SKM-1 treated with dmso at 0.1 percent for 144 hours (cell line): ENCODE data around the gene GALNT10.

Source experiments
- DNase-seq: peaks from one replicate; lab custom pipeline; 2025; ENCODE audit not compliant: unreplicated experiment; lab: John Stamatoyannopoulos, UW

Gene GALNT10

DNA sequence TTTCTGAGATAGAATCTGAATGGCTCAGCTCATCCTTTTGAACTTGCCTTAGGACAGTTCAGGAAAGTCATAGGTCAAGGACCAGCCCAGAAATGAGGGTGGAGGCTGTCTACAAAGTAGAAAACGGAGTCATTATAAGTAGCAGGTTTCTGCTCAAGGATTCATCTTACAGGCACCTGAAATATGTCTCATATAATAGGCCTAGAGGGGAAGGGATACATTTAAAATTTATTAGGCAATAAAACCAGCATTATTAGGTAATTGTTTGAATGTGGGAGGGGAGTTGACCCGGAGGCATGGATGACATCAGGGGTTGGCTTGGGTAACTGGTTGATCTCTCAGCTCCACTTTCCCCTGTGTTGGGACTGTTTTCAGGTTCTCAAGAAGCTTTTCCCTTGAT is 11.9 kb upstream of the GALNT10 start:
- DNase-seq: no peak

DNA sequence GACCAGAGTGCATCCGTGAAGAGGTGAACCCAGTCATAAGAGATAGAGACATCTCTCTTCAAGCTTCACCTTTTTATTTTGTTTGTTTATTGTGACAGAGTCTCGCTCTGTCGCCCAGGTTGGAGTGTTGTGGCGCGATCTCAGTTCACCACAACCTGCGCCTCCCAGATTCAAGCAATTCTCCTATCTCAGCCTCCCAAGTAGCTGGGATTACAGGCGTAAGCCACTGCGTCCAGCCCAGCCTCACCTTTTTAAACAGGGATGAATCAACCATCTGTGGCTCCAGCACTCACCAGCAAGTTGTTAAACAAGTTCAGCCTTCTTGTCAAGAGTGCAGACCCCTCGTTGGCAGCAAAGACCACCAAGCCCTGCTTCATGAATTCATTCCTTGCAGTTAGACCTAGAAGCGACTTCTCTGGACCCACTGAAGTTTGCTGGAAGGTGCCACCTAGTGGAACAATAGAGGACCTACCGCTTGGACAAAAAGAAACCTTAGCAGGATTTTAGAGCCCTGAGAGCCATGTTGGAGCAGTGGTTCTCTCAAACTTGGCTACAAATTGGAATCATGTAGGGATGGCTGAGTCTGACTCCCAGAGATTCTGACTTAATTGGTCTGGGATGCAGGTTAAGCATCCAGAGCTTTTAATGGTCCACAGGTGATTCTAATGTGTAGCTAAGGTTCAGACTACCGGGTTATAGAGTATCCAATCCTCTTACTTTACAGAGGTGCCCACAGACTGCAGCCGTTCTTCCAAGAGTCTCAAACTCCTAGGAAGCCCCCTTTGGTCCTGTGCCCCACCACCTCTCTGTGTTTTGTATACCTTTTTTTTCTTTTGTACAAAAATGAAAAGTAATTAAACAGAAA is 10.5 kb upstream of the GALNT10 start:
- peak; percentile 42 for DNase-seq

DNA sequence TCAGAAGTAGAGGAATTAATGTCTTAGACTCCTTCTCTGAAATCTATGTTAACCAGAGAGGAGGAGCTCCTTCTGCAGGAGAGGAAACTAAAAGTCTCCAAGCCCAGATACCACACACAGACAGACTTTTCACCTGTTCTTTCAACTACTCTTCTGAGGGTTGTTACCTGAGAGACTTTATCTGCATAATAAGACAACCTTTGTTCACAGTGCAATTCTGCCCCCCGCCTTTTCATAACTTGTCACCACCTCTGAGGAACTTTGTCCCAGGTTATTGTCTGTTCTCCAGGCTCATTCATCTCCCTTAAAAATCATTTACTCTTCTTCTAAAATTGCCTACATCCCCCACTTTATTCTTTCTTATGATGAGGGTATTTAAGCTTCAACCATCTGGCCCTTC is 9.4 kb upstream of the GALNT10 start:
- no peak for DNase-seq

DNA sequence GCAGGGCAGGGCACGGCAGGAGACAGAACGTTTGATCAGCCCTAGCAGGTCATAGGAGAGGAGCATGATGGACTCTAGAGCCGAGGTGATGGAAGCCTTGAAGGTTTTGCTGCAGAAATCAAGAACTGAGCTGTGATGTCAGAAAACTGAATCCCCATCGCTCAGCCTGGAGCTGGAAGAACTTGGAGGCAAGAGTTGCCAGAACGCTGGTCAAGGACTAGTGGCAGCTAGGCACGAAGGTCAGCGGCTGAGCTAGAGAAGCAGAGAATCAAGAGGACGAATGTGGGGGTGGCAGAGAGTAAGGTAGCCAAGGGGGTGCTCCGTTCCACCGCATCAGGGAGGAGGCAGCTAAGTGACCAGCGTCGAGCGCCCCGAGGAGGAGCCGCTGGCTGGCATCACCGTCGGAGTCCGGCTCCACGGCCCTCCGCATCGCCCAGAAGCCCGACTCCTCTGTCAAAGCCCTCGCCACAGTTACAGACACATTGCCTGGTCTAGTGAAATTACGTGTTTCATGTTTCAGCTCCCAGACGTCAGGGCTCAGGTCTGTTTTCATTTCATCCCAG is 1.2 kb upstream of the GALNT10 start:
- no peak for DNase-seq

DNA sequence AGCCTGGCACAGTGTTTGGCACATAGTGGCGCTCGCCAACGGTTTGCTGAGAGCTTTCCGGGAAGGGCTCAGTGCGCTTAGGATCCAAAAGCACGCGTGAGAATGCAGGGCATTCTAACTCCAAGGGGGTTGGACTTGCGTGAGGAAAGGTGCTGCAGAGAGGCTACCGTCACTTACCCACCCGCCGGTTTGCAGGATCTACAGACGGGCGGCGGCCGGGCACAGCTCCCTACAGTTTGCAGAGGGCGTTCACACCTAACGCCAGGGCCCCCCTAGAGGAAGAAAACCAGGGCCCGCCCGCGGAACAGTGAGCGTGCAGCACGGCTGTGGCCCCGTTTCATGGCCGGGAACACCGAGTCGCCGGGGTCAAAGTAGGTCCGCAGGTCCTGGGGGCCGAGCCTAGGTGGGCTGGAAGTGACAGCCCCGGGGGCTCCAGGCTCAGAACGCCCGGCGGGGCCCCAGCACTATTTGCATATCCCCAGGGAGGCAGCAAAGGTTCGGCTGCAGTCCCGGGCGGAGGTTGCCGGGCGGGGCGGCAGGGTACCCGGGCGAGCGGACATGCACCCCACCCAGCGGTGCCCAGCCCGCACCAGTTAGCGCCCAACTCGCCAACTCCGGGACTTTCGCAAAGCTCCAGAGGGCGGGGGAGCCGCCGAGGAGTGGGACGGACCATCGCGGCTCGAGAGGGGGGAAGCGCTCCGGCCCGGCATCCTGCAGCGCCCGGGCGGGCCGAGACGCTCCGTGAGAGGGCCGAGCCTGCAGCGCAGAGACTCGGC is 526 bp upstream of the GALNT10 start:
- DNase-seq: peak; percentile 65

DNA sequence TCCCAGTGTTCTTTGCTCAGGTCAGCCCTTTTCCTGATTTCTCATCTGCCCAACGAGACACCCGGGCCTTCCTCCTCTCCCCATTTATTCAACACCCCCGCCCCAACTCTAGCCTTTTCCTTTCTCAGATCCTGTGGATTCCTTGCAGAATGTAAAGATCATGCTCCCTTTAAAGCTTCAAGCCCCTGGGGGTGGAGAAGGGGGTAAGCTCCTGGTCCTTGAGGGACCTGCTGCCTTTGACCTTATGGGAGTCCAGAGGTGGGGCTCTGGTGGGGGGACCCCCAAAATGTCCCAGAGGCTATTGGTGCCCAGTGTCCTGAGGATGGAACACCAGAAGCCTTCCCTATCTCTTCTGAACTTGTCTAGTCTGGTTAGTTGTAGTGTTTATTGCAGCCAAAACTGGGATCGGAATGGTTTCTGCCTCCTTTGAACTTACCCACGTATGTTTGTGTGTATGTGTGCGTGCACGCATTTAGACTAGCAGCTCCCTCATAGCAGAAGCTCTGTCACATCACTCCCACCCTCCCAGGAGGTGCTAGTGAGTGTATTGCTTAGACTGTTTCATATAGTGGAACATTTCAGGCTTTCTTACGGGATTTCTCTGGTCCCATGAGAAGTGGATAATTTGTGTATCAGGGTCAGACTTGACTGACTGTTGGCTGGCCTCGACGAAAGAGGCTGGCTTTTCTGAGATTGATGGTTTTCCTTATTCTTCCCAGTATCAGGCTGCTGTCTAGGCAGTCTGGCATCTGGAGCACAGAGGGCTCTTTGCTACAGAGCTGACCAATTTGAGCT is 1.1 kb downstream of the GALNT10 start:
- DNase-seq: no peak

DNA sequence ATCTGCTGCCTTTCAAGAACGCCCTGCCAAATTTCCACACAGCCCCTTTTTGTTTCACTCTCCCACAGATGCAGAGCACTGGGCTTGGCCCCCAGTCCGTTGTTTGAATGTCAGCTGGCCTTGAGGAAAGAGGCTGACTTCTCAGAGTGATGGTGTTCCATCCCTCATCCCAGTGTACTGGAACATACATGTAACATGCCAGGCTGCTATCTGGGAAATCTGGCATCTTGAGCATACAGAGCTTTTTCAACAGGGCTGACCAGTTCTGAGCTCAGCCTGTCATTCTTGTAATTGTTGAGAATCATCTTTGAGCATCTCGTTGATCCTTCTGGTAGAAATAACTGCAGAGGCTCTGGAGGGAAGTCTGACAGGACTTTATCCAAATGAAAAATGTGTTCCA is 2.8 kb downstream of the GALNT10 start:
- no peak for DNase-seq

DNA sequence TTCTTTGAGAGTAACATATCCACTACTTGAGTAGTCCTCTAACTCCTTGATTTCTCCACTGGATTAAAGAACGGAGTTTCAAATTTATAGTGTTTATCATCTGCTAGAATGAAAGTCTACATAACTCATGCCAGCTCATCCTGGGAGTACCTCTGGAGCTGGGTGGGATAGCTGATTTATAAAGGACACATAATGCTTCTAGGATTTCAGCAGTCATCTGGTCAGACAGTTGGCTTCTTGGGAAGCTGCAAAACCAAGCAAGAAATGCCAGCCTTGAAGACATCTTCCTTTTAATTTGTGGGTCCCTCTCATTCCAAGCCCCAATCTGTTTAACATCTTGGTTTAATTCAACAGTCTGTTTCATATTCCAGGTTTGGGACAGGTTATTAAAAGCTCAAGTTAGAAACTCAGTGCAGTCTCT is 3.2 kb downstream of the GALNT10 start:
- DNase-seq: no peak

DNA sequence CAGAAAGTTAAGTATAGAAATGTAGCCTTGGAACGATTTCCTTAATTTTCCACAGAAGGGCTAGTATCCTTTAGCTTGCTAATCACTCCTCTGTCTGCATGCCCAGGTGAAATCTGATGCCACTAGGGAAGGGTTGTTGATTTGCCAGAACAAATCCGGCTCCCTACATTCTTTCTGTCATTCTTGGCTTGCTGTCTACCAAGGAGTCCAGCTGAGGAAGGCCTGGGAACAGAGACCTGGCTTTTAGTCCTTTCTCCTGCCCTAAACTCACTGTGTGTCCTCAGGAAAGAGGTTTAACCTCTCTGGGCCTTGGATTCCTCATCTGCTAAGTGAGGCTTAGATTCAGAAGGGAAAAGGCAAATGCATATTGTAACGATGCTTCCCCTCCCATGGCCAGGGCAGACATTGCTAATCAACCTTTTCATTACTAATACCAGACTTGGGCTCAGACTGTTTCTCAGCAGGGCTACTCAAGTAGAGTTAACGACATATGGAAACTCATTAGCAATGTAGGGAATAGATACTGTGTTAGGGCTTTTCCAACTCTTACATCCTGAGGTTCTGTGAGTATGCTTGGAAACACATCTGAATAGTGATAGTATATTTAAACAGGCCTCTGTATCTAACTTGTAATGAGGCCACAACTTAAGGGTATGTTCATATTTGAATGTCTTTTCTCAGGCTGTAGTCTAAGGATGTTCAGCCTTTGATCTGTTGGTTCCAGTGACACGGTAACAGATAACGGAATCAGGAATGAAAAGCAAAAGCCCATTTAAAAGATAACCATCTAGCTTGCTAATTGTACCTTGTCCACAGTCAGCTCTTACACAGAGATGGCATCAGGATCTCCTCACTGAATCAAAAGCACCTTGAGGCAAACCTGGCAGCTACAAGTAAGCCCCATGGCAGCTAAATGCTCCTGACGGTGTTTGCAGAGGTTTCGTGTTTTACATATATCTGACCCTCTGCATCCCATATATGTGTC is 4.1 kb downstream of the GALNT10 start:
- no peak for DNase-seq

DNA sequence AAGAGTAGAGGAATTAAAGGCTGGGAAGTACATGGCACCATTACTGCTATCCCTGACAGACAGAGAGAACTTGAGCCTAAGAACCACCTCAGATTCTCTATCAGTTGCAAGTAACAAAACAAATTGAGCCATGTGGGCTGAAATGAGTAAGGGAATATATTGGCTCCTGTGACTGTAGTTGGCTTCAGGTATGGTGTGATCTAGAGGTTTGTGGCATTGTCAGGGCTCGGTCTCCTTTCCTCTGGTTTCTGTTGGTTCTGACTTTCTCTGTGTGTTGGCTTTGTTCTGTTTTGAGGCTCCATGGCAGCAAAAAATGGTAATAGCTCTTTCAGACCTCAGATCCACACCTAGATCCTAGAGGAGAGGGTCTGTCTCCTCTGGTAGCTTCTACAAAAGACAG is 5.7 kb downstream of the GALNT10 start:
- no peak for DNase-seq

DNA sequence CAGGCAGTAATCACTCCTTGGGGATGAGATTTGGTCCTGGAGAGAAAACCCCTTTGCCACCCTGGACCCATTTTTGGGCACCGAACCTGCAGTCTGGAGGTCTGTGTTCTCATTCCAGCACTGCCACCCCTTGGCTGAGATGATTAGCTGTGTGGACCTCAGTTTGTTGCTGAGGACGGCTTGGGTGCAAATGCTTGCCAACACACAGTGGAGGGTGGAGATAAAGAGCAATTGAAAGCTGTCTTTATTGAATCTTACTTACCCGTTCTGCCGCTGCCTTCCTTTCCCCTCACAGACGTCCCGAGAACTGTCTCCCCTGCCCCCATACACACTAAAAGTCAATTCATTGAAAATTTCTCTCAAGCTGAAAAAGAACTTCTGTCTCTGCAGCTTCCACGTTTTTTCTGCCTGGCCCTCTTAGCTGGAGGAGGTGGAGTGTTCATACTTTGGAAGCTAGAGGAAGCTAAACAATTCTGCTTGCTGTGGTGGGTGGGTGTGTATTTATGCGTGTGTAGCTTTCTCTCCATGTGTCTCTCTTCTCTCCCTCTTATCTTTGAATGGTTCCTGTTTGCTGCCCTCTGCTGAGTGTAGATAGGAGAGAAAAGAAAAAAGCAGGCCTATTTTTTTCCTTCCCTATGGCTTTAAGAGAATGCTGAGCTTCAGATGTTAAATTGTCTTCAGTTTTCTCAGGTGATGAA is 6.6 kb downstream of the GALNT10 start:
- peak; percentile 35 for DNase-seq

DNA sequence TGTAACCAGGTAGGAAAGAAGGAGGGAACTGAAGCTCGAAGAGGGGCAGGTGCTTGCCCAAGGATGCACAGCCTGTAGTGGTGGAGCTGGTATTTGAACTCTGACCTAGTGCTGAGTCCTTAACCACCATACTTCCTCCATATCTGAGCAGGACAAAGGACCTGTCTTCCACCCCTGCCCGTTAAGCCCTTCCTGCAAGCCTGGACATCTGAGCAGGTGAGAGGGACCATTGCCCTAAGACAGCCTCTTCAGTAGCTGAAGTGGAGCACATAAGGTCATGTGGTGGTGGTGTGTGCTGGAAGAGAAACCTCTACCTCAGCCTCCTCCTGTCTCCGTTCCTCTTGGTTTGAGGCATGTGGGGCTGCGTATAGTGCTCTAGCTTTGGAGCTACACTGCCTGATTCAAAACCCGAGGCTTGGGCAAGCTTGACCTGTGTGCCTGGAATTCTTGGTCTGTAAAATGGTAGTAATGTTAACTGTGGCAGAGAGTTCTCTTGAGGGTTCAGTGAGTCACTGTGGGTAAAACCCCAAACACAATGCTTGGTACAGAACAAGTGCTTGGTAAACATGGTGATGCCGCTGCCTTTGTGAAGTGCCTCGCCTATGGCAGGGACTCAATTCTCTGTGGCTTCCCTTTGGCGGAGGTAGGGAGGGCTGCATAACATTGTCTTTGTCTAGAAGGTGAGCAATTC is 7.4 kb downstream of the GALNT10 start:
- no peak for DNase-seq

DNA sequence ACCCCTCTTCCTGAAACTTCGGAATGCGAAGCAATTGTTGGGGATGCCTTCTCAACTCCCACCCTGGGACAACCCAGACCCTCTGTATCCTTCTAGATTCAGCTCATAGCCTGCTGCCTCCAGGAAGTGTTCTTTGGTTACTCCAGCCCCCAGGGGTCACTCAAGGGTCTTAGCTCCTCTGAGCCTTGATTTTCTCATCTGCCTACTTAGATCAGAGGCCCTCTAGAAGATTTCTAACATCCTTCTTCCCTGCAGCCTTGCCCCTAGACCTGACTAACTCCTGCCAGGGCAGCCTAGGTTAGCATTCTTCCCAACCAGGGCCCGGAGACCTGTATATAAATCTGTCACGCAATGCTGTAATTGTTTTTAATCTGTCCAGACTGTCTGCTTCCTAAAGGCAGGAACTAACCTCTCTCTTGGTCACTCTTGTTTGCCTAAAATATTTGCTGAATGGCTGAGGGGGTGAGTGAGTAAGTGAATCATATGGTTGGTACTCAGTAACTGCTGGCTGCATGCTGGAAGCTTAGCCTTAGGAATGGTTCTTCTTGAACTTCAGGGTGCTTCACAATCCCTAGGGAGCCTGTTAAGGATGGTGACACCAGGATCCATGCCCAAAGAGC is 8.2 kb downstream of the GALNT10 start:
- no peak for DNase-seq

DNA sequence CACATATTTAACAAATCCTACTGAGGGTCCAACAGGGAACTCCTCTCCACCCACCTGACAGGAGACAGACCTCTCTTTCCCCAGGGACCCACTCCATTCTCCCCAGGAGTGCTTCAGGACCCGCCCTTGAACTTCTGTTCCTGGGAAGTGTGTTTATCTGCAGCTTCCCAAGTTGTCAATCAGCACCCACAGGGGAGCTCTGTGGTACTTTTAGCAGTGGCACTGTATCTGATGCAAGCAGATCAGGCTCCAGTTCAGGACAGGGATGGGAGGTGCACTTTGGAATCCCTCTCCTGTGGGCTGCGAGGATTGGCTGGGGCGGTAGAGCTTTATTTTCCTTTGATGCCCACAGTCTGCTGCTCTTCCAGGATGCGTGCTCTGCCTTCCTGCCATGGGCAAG is 8.7 kb downstream of the GALNT10 start:
- DNase-seq: no peak

DNA sequence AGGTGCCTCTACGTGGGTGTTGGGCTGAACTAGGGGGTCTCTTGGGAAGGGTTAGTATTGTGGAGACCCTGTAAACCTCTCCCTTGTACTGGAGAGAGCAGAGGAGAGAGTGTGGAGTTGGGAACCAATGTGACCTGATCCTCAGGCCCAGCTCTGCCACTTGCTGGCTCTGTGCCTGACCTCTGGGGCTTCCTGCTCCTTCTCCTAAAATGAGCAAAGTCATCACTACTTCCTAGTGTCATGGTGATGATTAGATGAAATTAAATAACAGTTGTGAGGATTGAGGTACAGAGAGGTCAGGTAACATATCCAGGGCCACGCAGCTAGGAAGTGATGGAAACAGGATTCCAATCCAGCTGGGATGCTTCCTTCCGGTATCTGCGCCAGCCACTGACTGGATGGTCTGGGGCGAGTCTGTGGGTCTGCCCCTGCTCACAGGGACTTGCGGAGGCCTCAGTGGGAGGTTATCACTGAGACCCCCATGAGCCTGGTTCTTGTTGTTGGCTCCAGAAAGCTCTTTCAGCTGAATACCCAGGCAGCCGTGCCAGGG is 9.2 kb downstream of the GALNT10 start:
- no peak for DNase-seq

DNA sequence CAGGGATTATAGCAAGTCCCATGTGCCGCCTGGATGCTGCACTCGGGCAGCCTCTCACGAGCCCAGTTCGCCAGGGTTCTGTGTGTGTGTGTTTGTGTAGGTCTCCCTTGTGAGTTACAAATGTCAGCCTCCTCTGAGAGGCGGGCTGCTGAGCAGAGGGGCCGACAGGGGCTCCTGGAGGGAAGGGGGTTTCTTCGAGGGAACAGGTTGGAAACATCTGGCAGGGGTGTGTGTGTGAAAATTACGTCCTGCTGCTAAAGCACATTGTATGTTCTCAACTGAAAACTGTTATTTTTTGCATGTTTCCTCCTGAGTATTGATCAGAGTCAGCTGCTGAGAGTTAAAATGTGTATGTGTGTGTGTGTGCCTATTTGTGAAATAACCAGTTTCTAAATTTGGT is 9.7 kb downstream of the GALNT10 start:
- DNase-seq: no peak

DNA sequence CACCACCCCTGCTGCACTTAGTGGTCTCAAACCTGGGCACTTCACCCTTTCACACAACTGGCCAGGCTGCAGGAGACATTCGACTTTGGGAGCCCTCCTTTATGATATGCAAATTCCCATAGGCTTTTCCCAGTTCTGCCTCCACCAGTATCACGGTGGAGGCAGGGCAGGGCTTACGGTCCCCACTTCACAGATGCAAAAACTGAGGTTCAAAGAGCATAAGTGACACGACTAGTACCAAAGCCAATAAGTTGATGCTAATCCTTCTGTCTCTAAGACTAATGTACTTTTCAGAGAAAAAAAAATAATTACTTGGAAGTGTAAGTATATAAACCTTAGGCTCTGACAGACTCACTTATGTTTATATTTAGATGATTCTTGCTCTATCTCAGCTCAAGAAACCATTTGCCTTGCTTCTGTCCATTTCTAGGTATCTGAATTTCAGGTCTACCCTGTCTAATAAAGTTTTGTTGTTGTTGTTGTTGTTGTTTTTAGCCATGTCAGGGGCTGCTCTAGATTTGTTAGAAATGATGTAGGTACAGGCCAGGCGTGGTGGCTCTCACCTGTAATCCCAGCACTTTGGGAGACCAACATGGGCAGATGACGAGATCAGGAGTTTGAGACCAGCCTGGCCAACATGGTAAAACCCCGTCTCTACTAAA is 10.7 kb downstream of the GALNT10 start:
- DNase-seq: no peak
